OCI-M2 (cell line): ENCODE data around the gene CASZ1.

ENCODE experiments used
- DNase-seq: peaks from one replicate; lab custom pipeline; 2025; ENCODE audit not compliant: unreplicated experiment; lab: John Stamatoyannopoulos, UW

The CASZ1 gene

GRCh38 chr1:10796029-10796944 is at the start of gene CASZ1:
CASZ1 (minus strand) TSS chr1:10796646; CDS start chr1:10693889, 102,757 bp downstream.
- DNase-seq = no peak

- no peak for DNase-seq
Observed at GRCh38 chr1:10843697-10844096, 47.3 kb upstream of the CASZ1 start.

GRCh38 chr1:10841118-10841517 is 44.7 kb upstream of the CASZ1 start:
- no peak for DNase-seq

- DNase-seq = no peak
Observed at GRCh38 chr1:10839188-10839770, 42.8 kb upstream of the CASZ1 start.

GRCh38 chr1:10838541-10838940 is 42.1 kb upstream of the CASZ1 start:
- DNase-seq = no peak

GRCh38 chr1:10836726-10837125 is 40.3 kb upstream of the CASZ1 start:
- no peak for DNase-seq

GRCh38 chr1:10835822-10836421 is 39.5 kb upstream of the CASZ1 start:
- no peak for DNase-seq

GRCh38 chr1:10835421-10835820 is 39.0 kb upstream of the CASZ1 start:
- DNase-seq = no peak

GRCh38 chr1:10834770-10835412 is 38.4 kb upstream of the CASZ1 start:
- no peak for DNase-seq

- DNase-seq = no peak
Observed at GRCh38 chr1:10833630-10834557, 37.4 kb upstream of the CASZ1 start.

GRCh38 chr1:10832703-10833102 is 36.3 kb upstream of the CASZ1 start:
- no peak for DNase-seq

GRCh38 chr1:10830961-10831668 is 34.7 kb upstream of the CASZ1 start:
- no peak for DNase-seq

- no peak for DNase-seq
Observed at GRCh38 chr1:10829965-10830515, 33.6 kb upstream of the CASZ1 start.

GRCh38 chr1:10829067-10829818 is 32.8 kb upstream of the CASZ1 start:
- no peak for DNase-seq

- DNase-seq = no peak
Observed at GRCh38 chr1:10827377-10828333, 31.2 kb upstream of the CASZ1 start.

GRCh38 chr1:10825592-10825991 is 29.1 kb upstream of the CASZ1 start:
- DNase-seq = no peak

- no peak for DNase-seq
Observed at GRCh38 chr1:10824821-10825540, 28.5 kb upstream of the CASZ1 start.
